H1 (cell line): ENCODE results near the gene LRP8. TPM values are rescaled to one million over a fixed set of nuclear protein-coding genes. Genes with fewer than 3 reads are reported as not detected.

Source experiments
- CTCF ChIA-PET: fragments of 300-600 bp; sonication (Branson Sonifier 250); formaldehyde crosslinking; loops from one replicate; lab custom pipeline; 2021; ENCODE audit not compliant: partially characterized antibody; lab: Charles Lee
- POLR2A ChIA-PET: fragments of 300-600 bp; sonication (Branson Sonifier 250); formaldehyde crosslinking; loops from one replicate; lab custom pipeline; 2021; ENCODE audit warnings: inconsistent platforms; ENCODE audit not compliant: partially characterized antibody; lab: Charles Lee
- DNase-seq, 2 experiments: peaks; one replicate each; pipeline versions ENCODE4 v3.0.0 to v3.0.0-alpha.2; 2010 to 2022; ENCODE audit warnings: low spot score in 2 of 2, low read depth in 1 of 2, mixed read lengths in 1 of 2
- FAIRE-seq: peaks from 2 replicates; lab custom pipeline; 2011; peaks lifted over from hg19 to GRCh38; lab: Jason Lieb, UNC
- H2AFZ ChIP-seq: 2 replicates; pipeline ENCODE4 v1.8.1; 2012; ENCODE audit warnings: low read length, inconsistent platforms
- H2AK5ac ChIP-seq: 2 replicates; pipeline ENCODE4 v1.6.1; 2013; ENCODE audit warnings: low read depth, low read length
- H2BK120ac ChIP-seq: replicated peaks from 2 replicates; pipeline ENCODE3; 2013; ENCODE audit warnings: low read depth, low read length, inconsistent platforms
- H2BK12ac ChIP-seq: 2 replicates; pipeline ENCODE4 v1.6.1; 2013; ENCODE audit warnings: low read depth, low read length
- H2BK15ac ChIP-seq: 2 replicates; pipeline ENCODE4 v1.6.1; 2013; ENCODE audit warnings: low read length
- H2BK20ac ChIP-seq: 2 replicates; pipeline ENCODE4 v1.6.1; 2013; ENCODE audit warnings: low read length
- H2BK5ac ChIP-seq: 2 replicates; pipeline ENCODE4 v1.6.1; 2013; ENCODE audit warnings: low read depth, low read length
- H3K14ac ChIP-seq: 2 replicates; pipeline ENCODE4 v1.6.1; 2013; ENCODE audit warnings: inconsistent platforms; ENCODE audit not compliant: insufficient read length
- H3K18ac ChIP-seq: 2 replicates; pipeline ENCODE4 v1.6.1; 2013; ENCODE audit warnings: low read length; ENCODE audit errors: extremely low read depth
- H3K23ac ChIP-seq: 2 replicates; pipeline ENCODE4 v1.6.1; 2013; ENCODE audit warnings: inconsistent platforms; ENCODE audit not compliant: insufficient read length
- H3K23me2 ChIP-seq: 2 replicates; pipeline ENCODE4 v1.6.1; 2013; ENCODE audit warnings: low read depth, low read length
- H3K27ac ChIP-seq: 2 replicates; pipeline ENCODE4 v1.6.1; 2011; ENCODE audit warnings: low read depth, low read length, inconsistent platforms
- H3K27me3 ChIP-seq, 4 experiments: replicated peaks in 1 of 4; 1 replicate in 1 of 4; 2 replicates in 3 of 4; pipeline versions ENCODE4 v1.6.1 to v1.8.1; 2011 to 2013; ENCODE audit warnings: low read length in 3 of 4, mild to moderate bottlenecking in 3 of 4, inconsistent platforms in 2 of 4, mixed read lengths in 2 of 4, moderate library complexity in 1 of 4; ENCODE audit not compliant: control insufficient read depth in 3 of 4, insufficient read depth in 3 of 4; ENCODE audit errors: extremely low read depth in 1 of 4
- H3K36me3 ChIP-seq, 4 experiments: 2 replicates each; pipeline versions ENCODE4 v1.6.1 to v1.8.1; 2011 to 2013; ENCODE audit warnings: mild to moderate bottlenecking in 4 of 4, low read length in 3 of 4, moderate library complexity in 2 of 4, control low read depth in 1 of 4, inconsistent platforms in 1 of 4; ENCODE audit not compliant: insufficient read depth in 4 of 4, control insufficient read depth in 2 of 4
- H3K4ac ChIP-seq: replicated peaks from 2 replicates; pipeline ENCODE3; 2013; ENCODE audit warnings: low read length, low read depth, mixed read lengths, inconsistent platforms; ENCODE audit not compliant: insufficient read length
- H3K4me1 ChIP-seq, 4 experiments: replicated peaks in 1 of 4; 1 replicate in 1 of 4; 2 replicates in 3 of 4; pipeline versions ENCODE4 v1.6.1 to v1.8.1; 2011 to 2013; ENCODE audit warnings: low read length in 3 of 4, inconsistent platforms in 2 of 4, mixed read lengths in 1 of 4; ENCODE audit not compliant: insufficient read depth in 4 of 4, control insufficient read depth in 3 of 4
- H3K4me2 ChIP-seq, 2 experiments: 2 replicates each; pipeline versions ENCODE4 v1.6.1 to v1.8.1; 2011 to 2013; ENCODE audit warnings: low read depth in 2 of 2, low read length in 2 of 2, control low read depth in 1 of 2, inconsistent platforms in 1 of 2, mild to moderate bottlenecking in 1 of 2; ENCODE audit not compliant: insufficient read depth in 1 of 2
- H3K4me3 ChIP-seq, 4 experiments: fragments of 200-600, 300-600 bp in 1 of 4; sonication (generic), shearing (Covaris generic), sonication (Bioruptor Twin) in 1 of 4; 2 replicates each; pipeline versions ENCODE4 v1.5.1 to v1.8.1; 2011 to 2016; ENCODE audit warnings: low read length in 4 of 4, low read depth in 3 of 4, control low read depth in 2 of 4, inconsistent platforms in 2 of 4, mild to moderate bottlenecking in 2 of 4, mixed read lengths in 1 of 4, moderate library complexity in 1 of 4; ENCODE audit not compliant: insufficient read depth in 2 of 4; ENCODE audit errors: extremely low read depth in 1 of 4
- H3K56ac ChIP-seq: replicated peaks from 2 replicates; pipeline ENCODE3; 2013; ENCODE audit warnings: low read depth, mild to moderate bottlenecking, mixed read lengths, low read length, inconsistent platforms; ENCODE audit not compliant: insufficient read length
- H3K79me1 ChIP-seq: 2 replicates; pipeline ENCODE4 v1.6.1; 2013; ENCODE audit warnings: low read depth, low read length, control low read depth
- H3K79me2 ChIP-seq, 2 experiments: 2 replicates each; pipeline versions ENCODE4 v1.6.1 to v1.8.1; 2012 to 2013; ENCODE audit warnings: low read length in 2 of 2, mild to moderate bottlenecking in 2 of 2, inconsistent platforms in 1 of 2; ENCODE audit not compliant: insufficient read depth in 2 of 2, control insufficient read depth in 1 of 2
- H3K9ac ChIP-seq, 4 experiments: replicated peaks in 1 of 4; 1 replicate in 1 of 4; 2 replicates in 3 of 4; pipeline versions ENCODE4 v1.6.1 to v1.8.1; 2011 to 2013; ENCODE audit warnings: low read depth in 3 of 4, low read length in 3 of 4, control low read depth in 2 of 4, mild to moderate bottlenecking in 2 of 4, moderate library complexity in 2 of 4, inconsistent platforms in 1 of 4; ENCODE audit errors: extremely low read depth in 1 of 4
- H3K9me3 ChIP-seq, 2 experiments: 2 replicates each; pipeline versions ENCODE4 v1.6.1 to v1.8.1; 2012 to 2013; ENCODE audit warnings: mild to moderate bottlenecking in 2 of 2, moderate library complexity in 2 of 2, control low read depth in 1 of 2, inconsistent platforms in 1 of 2, low read depth in 1 of 2, low read length in 1 of 2, mixed read lengths in 1 of 2; ENCODE audit not compliant: insufficient read depth in 2 of 2
- H4K20me1 ChIP-seq, 2 experiments: replicated peaks in 1 of 2; 2 replicates each; pipeline versions ENCODE3 to v1.8.1; 2011 to 2013; ENCODE audit warnings: inconsistent platforms in 2 of 2, low read length in 2 of 2, mild to moderate bottlenecking in 1 of 2; ENCODE audit not compliant: insufficient read depth in 2 of 2, control insufficient read depth in 1 of 2
- H4K5ac ChIP-seq: 2 replicates; pipeline ENCODE4 v1.6.1; 2013; ENCODE audit warnings: low read length, low read depth, mixed read lengths, inconsistent platforms; ENCODE audit not compliant: insufficient read length
- H4K8ac ChIP-seq: 2 replicates; pipeline ENCODE4 v1.8.0; 2013; ENCODE audit warnings: mild to moderate bottlenecking, moderate library complexity, low read length, inconsistent platforms; ENCODE audit not compliant: insufficient read depth; ENCODE audit errors: extremely low read depth
- H4K91ac ChIP-seq: replicated peaks from 2 replicates; pipeline ENCODE3; 2013; ENCODE audit warnings: low read length, mixed read lengths, inconsistent platforms; ENCODE audit not compliant: insufficient read length
- BRCA1 ChIP-seq: IDR thresholded peaks from 2 replicates; pipeline ENCODE4 v1.6.1; 2012; ENCODE audit warnings: low read depth, low read length, improper control_type of control experiment
- CEBPB ChIP-seq: IDR thresholded peaks from 2 replicates; pipeline ENCODE4 v1.6.1; 2012; ENCODE audit warnings: low read depth, low read length
- HDAC6 ChIP-seq: IDR thresholded peaks from one replicate; pipeline ENCODE4 v1.7.1; 2012; ENCODE audit warnings: low read depth, mild to moderate bottlenecking, inconsistent platforms, low read length, moderate library complexity
- PHF8 ChIP-seq: fragments of 200-600 bp; sonication (generic); conservative IDR thresholded peaks from 2 replicates; pipeline ENCODE4 v1.7.1; 2012; ENCODE audit warnings: low read depth, mild to moderate bottlenecking, inconsistent platforms, low read length, moderate library complexity
- POLR2A ChIP-seq, 2 experiments: IDR thresholded peaks; 1 replicate in 1 of 2; 2 replicates in 1 of 2; pipeline ENCODE4 v1.6.1; 2011; ENCODE audit warnings: low read depth in 2 of 2, low read length in 2 of 2, mild to moderate bottlenecking in 2 of 2; ENCODE audit errors: control extremely low read depth in 1 of 2
- RBBP5 ChIP-seq: IDR thresholded peaks from 2 replicates; pipeline ENCODE4 v1.7.1; 2012; ENCODE audit warnings: low read depth, mild to moderate bottlenecking, inconsistent platforms, low read length, moderate library complexity, borderline replicate concordance
- RXRA ChIP-seq: IDR thresholded peaks from 2 replicates; pipeline ENCODE4 v1.6.1; 2011; ENCODE audit warnings: low read depth, mild to moderate bottlenecking, low read length, moderate library complexity; ENCODE audit not compliant: insufficient read depth
- SIN3A ChIP-seq, 2 experiments: IDR thresholded peaks in 1 of 2; conservative IDR thresholded peaks in 1 of 2; 2 replicates each; pipeline ENCODE4 v1.6.1; 2011 to 2012; ENCODE audit warnings: low read length in 2 of 2, improper control_type of control experiment in 1 of 2, low read depth in 1 of 2, mild to moderate bottlenecking in 1 of 2
- SIRT6 ChIP-seq: IDR thresholded peaks from one replicate; pipeline ENCODE4 v1.7.1; 2012; ENCODE audit warnings: low read length, inconsistent platforms
- SIX5 ChIP-seq: IDR thresholded peaks from 2 replicates; pipeline ENCODE4 v1.6.1; 2011; ENCODE audit warnings: mild to moderate bottlenecking, low read depth, low read length
- TAF7 ChIP-seq: optimal IDR thresholded peaks from 2 replicates; pipeline ENCODE3; 2011; ENCODE audit warnings: low read depth, mild to moderate bottlenecking, inconsistent platforms, low read length, moderate library complexity, borderline replicate concordance
- TBP ChIP-seq: IDR thresholded peaks from 2 replicates; pipeline ENCODE4 v1.6.1; 2011; ENCODE audit warnings: low read depth, low read length, improper control_type of control experiment
- TCF12 ChIP-seq: IDR thresholded peaks from 2 replicates; pipeline ENCODE4 v1.6.1; 2011; ENCODE audit warnings: low read depth, mild to moderate bottlenecking, low read length
- WGBS, 2 experiments: shearing (Covaris generic) in 1 of 2; methylation state at CpG; one replicate each; pipeline versions ENCODE4 v1.1.6 to v1.1.7; 2013 to 2015; ENCODE audit warnings: low lambda C conversion rate in 2 of 2, mixed read lengths in 2 of 2, inconsistent platforms in 1 of 2, low coverage in 1 of 2, missing lambda C conversion rate in 1 of 2; ENCODE audit not compliant: insufficient replicate concordance in 2 of 2, insufficient coverage in 1 of 2, insufficient read length in 1 of 2; ENCODE audit errors: extremely low coverage in 1 of 2, missing lambda C conversion rate in 1 of 2; 5-methylcytosine and 5-hydroxymethylcytosine counted together
- polyA plus RNA-seq, 7 experiments: library from polyadenylated mRNA; depleted of rRNA in 3 of 7; stranded (reverse) in 5 of 7; unstranded in 2 of 7; fragments of >200 nt in 5 of 7; fragments of 200-250 nt in 2 of 7; gene quantifications; 1 replicate in 5 of 7; 2 replicates in 1 of 7; 4 replicates in 1 of 7; pipeline versions ENCODE4 v1.2.1 to v1.2.3, GENCODE V29; 2011 to 2013; ENCODE audit warnings: missing spikeins in 2 of 7, mixed read lengths in 2 of 7
- total RNA-seq: library from RNA; stranded (reverse); fragmentation: NEBNext Ultra II Directional; extraction: Animal tissue kit (Norgen Biotek cat#: 25700); gene quantifications from 2 replicates; pipeline ENCODE4 v1.2.1, GENCODE V29; 2021

LRP8 gene
- total and polyA plus RNA-seq, 2 of the 8 experiments (the other 6 are each of a cell fraction or from before 2014, with no cell fraction given): 63.2 to 66.4 TPM

GRCh38 chr1:53348486-53349368 lies 20.9 kb upstream of the LRP8 start:
- H3K27ac ChIP-seq: no peak overlapping the region
- H2BK5ac ChIP-seq: no peak overlapping the region
- H3K4me2 ChIP-seq: no peak overlapping the region
- H2AFZ ChIP-seq: no peak overlapping the region
- H3K18ac ChIP-seq: no peak overlapping the region
- 0 out of 2 replicates have a peak overlapping the region, but pooled peaks have one; percentile 26 for H2BK20ac ChIP-seq
- no peaks in the 10 kb centered on the region for H3K79me1 ChIP-seq
- ChIA-PET POLR2A (interaction anchor here (1.2 to 1.6 kb wide), 2 partner anchors 11 to 15 kb away, joined by 3 to 4 read pairs; no protein-coding TSS in a partner anchor), CTCF (interaction anchor here (0.6 to 1.8 kb wide), 5 partner anchors 17 to 125 kb away, joined by 3 to 4 read pairs (median 3); no protein-coding TSS in a partner anchor)
- H4K5ac ChIP-seq: no peak overlapping the region
- no peak overlapping the region for H2BK120ac ChIP-seq
- H3K14ac ChIP-seq: no peak overlapping the region
- H3K4me3 ChIP-seq: no peak overlapping the region
- H4K8ac ChIP-seq: no peak overlapping the region
- H3K23ac ChIP-seq: no peak overlapping the region
- peaks cover 0 to 3% (median under 1%) of the 10 kb centered on the region in 4 experiments; a peak in 2 of 7 replicates for H3K27me3 ChIP-seq
- H3K4ac ChIP-seq: no peak overlapping the region
- H3K36me3 ChIP-seq: no peaks in the 10 kb centered on the region
- no peaks in the 10 kb centered on the region for H4K20me1 ChIP-seq
- no peak overlapping the region for H2AK5ac ChIP-seq
- H3K9ac ChIP-seq: no peak overlapping the region
- FAIRE-seq (no peak), DNase-seq (peak in 1 of 2 experiments; percentile 41)
- no peak overlapping the region for H2BK15ac ChIP-seq
- no peaks in the 10 kb centered on the region for H3K79me2 ChIP-seq
- no peak overlapping the region for H2BK12ac ChIP-seq
- H3K4me1 ChIP-seq: peaks cover 0 to 7% (median 1%) of the 10 kb centered on the region in 4 experiments; a peak in 2 of 7 replicates
- no peaks in the 10 kb centered on the region; the same call in 1 of the 2 replicates for H3K23me2 ChIP-seq
- no peak overlapping the region for H4K91ac ChIP-seq
- 87% methylated on average over 21 of the region's 21 CpGs; no CpG with 5 or more reads in 1 of the 2 experiments for WGBS, 2 experiments
- no peak overlapping the region for H3K56ac ChIP-seq
- H3K9me3 ChIP-seq: no peaks in the 10 kb centered on the region
- TF ChIP-seq HDAC6: no peak
- no peak for TF ChIP-seq RBBP5
- TF ChIP-seq TCF12: no peak
- TF ChIP-seq RXRA: no peak
- TF ChIP-seq SIRT6: no peak
- TF ChIP-seq TBP: no peak
- no peak for TF ChIP-seq SIX5
- no peak for TF ChIP-seq TAF7
- no peak for TF ChIP-seq BRCA1
- no peak for TF ChIP-seq SIN3A (conservative IDR thresholded peaks at IDR 0.05 in 1 of 2, IDR thresholded peaks at IDR 0.05 in 1 of 2; ENCODE audit: low read depth in 1 of 2, low read length in 2 of 2)
- TF ChIP-seq POLR2A (IDR thresholded peaks at IDR 0.05; ENCODE audit: control extremely low read depth in 1 of 2, low read depth in 2 of 2, low read length in 2 of 2): no peak
- TF ChIP-seq PHF8: no peak
- no peak for TF ChIP-seq CEBPB
